Gastroesophageal sphincter (tissue), 4 donors: ENCODE measurements around the gene C1QTNF8. TPM values are rescaled to one million over a fixed set of nuclear protein-coding genes. Genes with fewer than 3 reads are reported as not detected.

Source experiments
- ATAC-seq: fragments of 150-250 bp; one replicate; pipeline ENCODE4 v1.9.1; 2016; ENCODE audit warnings: mild to moderate bottlenecking, moderate library complexity
- H3K27ac ChIP-seq, 4 donors: fragments of 200-600 bp; sonication (generic) in 3 of 4; 1 replicate in 3 of 4; 2 replicates in 1 of 4; pipeline ENCODE4 v1.5.1; 2016 to 2019
- H3K27me3 ChIP-seq: fragments of 200-600 bp; sonication (generic); one replicate; pipeline ENCODE4 v1.5.1; 2019
- H3K36me3 ChIP-seq, 2 donors: fragments of 200-600 bp; sonication (generic); one replicate each; pipeline ENCODE4 v1.5.1; 2019; ENCODE audit warnings: control low read depth in 1 of 2
- H3K4me1 ChIP-seq, 3 donors: fragments of 200-600 bp; sonication (generic); 1 replicate in 2 of 3; 2 replicates in 1 of 3; pipeline ENCODE4 v1.5.1; 2016 to 2019; ENCODE audit warnings: control low read depth in 2 of 3
- H3K4me3 ChIP-seq, 2 donors: fragments of 200-600 bp; sonication (generic); one replicate each; pipeline ENCODE4 v1.5.1; 2019; ENCODE audit warnings: mild to moderate bottlenecking in 1 of 2, moderate library complexity in 1 of 2
- H3K9me3 ChIP-seq, 3 donors: fragments of 200-600 bp; sonication (generic); one replicate each; pipeline ENCODE4 v1.5.1; 2017 to 2019; ENCODE audit warnings: control low read depth in 2 of 3
- CTCF ChIP-seq, 4 experiments: fragments of 200-600 bp in 2 of 4; fragments of 450-650 bp in 2 of 4; sonication (generic) in 1 of 4; IDR thresholded peaks; one replicate each; pipeline ENCODE4 v1.5.1; 2017 to 2019; ENCODE audit warnings: antibody characterized with exemption in 4 of 4, mild to moderate bottlenecking in 2 of 4, moderate library complexity in 2 of 4
- EP300 ChIP-seq: sonication (generic); formaldehyde crosslinking; IDR thresholded peaks from one replicate; pipeline ENCODE4 v1.6.1; 2017; ENCODE audit warnings: antibody characterized with exemption, mild to moderate bottlenecking
- POLR2A ChIP-seq, 2 donors: fragments of 450-650 bp; IDR thresholded peaks; one replicate each; pipeline ENCODE4 v1.6.1; 2017; ENCODE audit warnings: antibody characterized with exemption in 2 of 2, mild to moderate bottlenecking in 2 of 2, moderate library complexity in 1 of 2
- POLR2AphosphoS5 ChIP-seq: sonication (generic); formaldehyde crosslinking; IDR thresholded peaks from one replicate; pipeline ENCODE4 v1.6.1; 2017; ENCODE audit warnings: antibody characterized with exemption
- WGBS, 2 donors: methylation state at CpG; one replicate each; pipeline ENCODE4 v1.1.5; 2018; ENCODE audit warnings: low coverage in 1 of 2; 5-methylcytosine and 5-hydroxymethylcytosine counted together
- total RNA-seq, 4 donors: library from RNA; depleted of rRNA; stranded (reverse); fragments of >200 nt; gene quantifications; one replicate each; pipeline ENCODE4 v1.1.0, GENCODE V29; 2016

The C1QTNF8 gene
- total RNA-seq, 4 donors from 2014 or later = not detected

- H3K9me3 ChIP-seq = no peaks in the 10 kb centered on the region
- no peak overlapping the region for H3K4me3 ChIP-seq
- peaks cover 7% of the 10 kb centered on the region for H3K27me3 ChIP-seq
- no peak overlapping the region for H3K27ac ChIP-seq
- H3K36me3 ChIP-seq = no peaks in the 10 kb centered on the region
- no CpG with 5 or more reads among the region's 16 CpGs for WGBS, 2 donors
- peaks cover 0 to 11% (median 0%) of the 10 kb centered on the region in 3 donors for H3K4me1 ChIP-seq
- no peak for TF ChIP-seq EP300
- TF ChIP-seq POLR2A (IDR thresholded peaks at IDR 0.05) = no peak
- TF ChIP-seq CTCF (IDR thresholded peaks at IDR 0.05) = no peak
- no peak for TF ChIP-seq POLR2AphosphoS5
- no peak for ATAC-seq
Measured at GRCh38 chr16:1127101-1127500, 31.1 kb upstream of the C1QTNF8 start.

DNA sequence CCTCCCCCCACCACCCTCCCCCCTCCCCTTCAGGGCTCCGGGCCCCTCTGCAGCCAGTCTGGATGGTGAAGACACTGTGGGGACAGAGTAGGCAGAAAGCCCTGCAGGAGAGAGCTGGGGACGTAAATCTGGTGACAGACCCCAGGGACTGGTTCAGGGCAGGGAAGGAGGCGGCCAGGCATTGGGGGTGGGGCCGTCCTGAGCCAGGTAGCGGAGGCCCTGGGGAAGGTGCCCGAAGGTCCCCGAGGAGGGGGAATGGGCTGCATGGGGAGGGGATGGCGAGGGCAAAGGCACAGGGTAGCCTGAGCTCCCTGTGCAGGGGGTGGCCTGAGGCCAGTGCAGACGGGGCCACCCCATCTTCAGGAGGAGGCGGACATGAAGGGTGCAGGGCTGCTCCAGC is 30.5 kb upstream of the C1QTNF8 start:
- Histone ChIP-seq H3K27ac (no peak overlapping the region), H3K4me3 (no peak overlapping the region), H3K36me3 (no peaks in the 10 kb centered on the region), H3K9me3 (no peaks in the 10 kb centered on the region), H3K27me3 (peaks cover 7% of the 10 kb centered on the region), H3K4me1 (peaks cover 0 to 11% (median 0%) of the 10 kb centered on the region in 3 donors)
- TF ChIP-seq EP300 = no peak
- no peak for TF ChIP-seq POLR2AphosphoS5
- ATAC-seq = no peak
- 60% methylated on average over 2 of the region's 10 CpGs; no CpG with 5 or more reads in 1 of the 2 donors for WGBS, 2 donors

GRCh38 chr16:1126044-1126443 is 30.0 kb upstream of the C1QTNF8 start:
- Histone ChIP-seq H3K27me3 (peaks cover 7% of the 10 kb centered on the region), H3K36me3 (no peaks in the 10 kb centered on the region), H3K9me3 (no peaks in the 10 kb centered on the region), H3K4me1 (peaks cover 0 to 11% (median 0%) of the 10 kb centered on the region in 3 donors), H3K4me3 (no peak overlapping the region), H3K27ac (no peak overlapping the region)
- no peak for TF ChIP-seq EP300
- no peak for TF ChIP-seq POLR2A (IDR thresholded peaks at IDR 0.05)
- no peak for ATAC-seq
- WGBS, 2 donors = no CpG with 5 or more reads among the region's 17 CpGs

DNA sequence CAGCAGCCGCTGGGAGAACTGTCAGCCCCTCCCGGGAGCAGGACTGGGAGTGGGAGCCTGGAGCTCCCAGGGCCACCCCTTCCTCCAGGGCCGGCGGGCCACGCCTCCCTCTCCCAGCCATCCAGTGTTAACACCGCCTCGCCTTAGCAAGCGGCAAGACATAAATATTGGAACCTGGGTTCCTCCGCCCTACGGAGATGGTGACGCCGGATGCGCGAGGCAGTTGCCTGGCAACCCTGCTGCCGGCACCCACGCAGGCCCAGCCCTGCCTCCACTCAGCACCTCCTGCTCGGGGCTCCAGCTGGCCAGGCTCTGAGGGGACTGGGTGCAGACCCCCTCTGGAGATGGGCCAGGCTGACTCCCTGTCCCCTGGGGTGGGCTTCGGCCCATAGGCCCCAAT is 29.4 kb upstream of the C1QTNF8 start:
- H3K27me3 ChIP-seq = peaks cover 7% of the 10 kb centered on the region
- ATAC-seq = peak; percentile 56

DNA sequence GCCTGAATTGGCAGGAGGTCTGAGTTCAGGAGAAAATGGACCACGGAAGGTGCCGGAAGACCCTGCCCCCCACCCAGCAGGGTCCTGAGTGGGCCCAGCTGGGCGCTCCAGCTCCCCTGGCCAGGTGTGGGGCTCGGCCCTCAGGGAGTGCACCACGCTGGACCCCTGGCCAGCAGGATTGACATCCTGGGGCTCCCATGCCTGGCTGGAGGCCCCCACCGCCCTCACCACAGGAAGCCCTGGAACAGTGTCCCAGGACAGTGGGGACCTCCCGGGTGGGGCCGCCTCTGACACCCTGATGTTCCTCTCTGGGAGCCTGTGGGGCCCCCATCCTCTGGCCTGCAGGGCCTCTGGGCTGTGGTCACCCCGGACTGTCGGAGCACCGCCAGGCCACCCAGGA is 28.8 kb upstream of the C1QTNF8 start:
- peaks cover 7% of the 10 kb centered on the region for H3K27me3 ChIP-seq
- no CpG with 5 or more reads among the region's 11 CpGs for WGBS, 2 donors
- H3K27ac ChIP-seq = no peak overlapping the region
- peaks cover 0 to 11% (median 0%) of the 10 kb centered on the region in 3 donors for H3K4me1 ChIP-seq
- ATAC-seq = no peak
- no peak overlapping the region for H3K4me3 ChIP-seq
- TF ChIP-seq POLR2A (IDR thresholded peaks at IDR 0.05) = no peak
- no peaks in the 10 kb centered on the region for H3K9me3 ChIP-seq
- H3K36me3 ChIP-seq = no peaks in the 10 kb centered on the region

More for the DNA sequence above, 29.4 kb upstream of the C1QTNF8 start:
- no peaks in the 10 kb centered on the region for H3K36me3 ChIP-seq
- no peak overlapping the region for H3K4me3 ChIP-seq
- no peak for TF ChIP-seq CTCF (IDR thresholded peaks at IDR 0.05)
- no peak for TF ChIP-seq POLR2A (IDR thresholded peaks at IDR 0.05)
- TF ChIP-seq POLR2AphosphoS5 = no peak
- no peak for TF ChIP-seq EP300
- no peaks in the 10 kb centered on the region for H3K9me3 ChIP-seq
- WGBS, 2 donors = no CpG with 5 or more reads among the region's 18 CpGs
- H3K27ac ChIP-seq = no peak overlapping the region
- H3K4me1 ChIP-seq = peaks cover 0 to 11% (median 0%) of the 10 kb centered on the region in 3 donors

GRCh38 chr16:1124291-1124690 is 28.2 kb upstream of the C1QTNF8 start:
- ATAC-seq = no peak
- no peak overlapping the region for H3K27ac ChIP-seq
- peaks cover 0 to 11% (median 0%) of the 10 kb centered on the region in 3 donors for H3K4me1 ChIP-seq
- no peak overlapping the region for H3K4me3 ChIP-seq
- WGBS, 2 donors = no CpG with 5 or more reads among the region's 18 CpGs
- H3K9me3 ChIP-seq = no peaks in the 10 kb centered on the region
- TF ChIP-seq CTCF (IDR thresholded peaks at IDR 0.05) (no peak), POLR2A (IDR thresholded peaks at IDR 0.05) (no peak), EP300 (no peak), POLR2AphosphoS5 (no peak)
- peaks cover 7% of the 10 kb centered on the region for H3K27me3 ChIP-seq
- H3K36me3 ChIP-seq = no peaks in the 10 kb centered on the region
